ENCODE measurements around the gene HTATSF1. TPM values are rescaled to one million over a fixed set of nuclear protein-coding genes. Genes with fewer than 3 reads are reported as not detected.

Gene HTATSF1
- total and polyA plus RNA-seq, 10 of the 15 experiments (the other 5 are each of a cell fraction or from before 2014, with no cell fraction given) = 1.9 to 59.8 (median 28.3) TPM

DNA sequence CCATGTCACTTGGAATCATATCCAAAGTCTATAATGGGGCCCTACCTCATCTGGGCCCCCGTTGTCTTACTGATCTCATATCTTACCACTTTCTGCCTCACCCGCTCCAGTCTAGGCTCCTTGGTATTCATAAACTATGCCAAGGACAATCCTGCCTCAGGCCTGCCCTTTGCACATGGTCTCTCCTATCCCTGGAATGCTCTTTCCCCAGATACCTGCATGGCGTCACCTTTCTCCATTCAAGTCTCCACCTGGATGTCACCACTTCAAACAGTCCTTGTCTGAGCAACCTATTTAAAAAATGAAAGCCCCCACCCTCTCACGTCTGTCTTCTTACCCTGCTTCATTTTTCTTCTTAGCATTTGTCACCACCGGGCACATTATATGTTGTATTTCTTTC is 42.8 kb downstream of the HTATSF1 start:
- Histone ChIP-seq H3K79me2 (ENCODE audit: control insufficient read depth, insufficient read depth, low read length) (no peaks in the 10 kb centered on the region), H2AFZ (ENCODE audit: control insufficient read depth, low read depth, low read length) (no peak overlapping the region), H3K27me3 (replicated peaks in 1 of 2; ENCODE audit: control insufficient read depth in 2 of 2, insufficient read depth in 2 of 2, low read length in 1 of 2) (no peaks in the 10 kb centered on the region; a peak in 1 of 4 replicates), H4K20me1 (ENCODE audit: control insufficient read depth, insufficient read depth) (no peaks in the 10 kb centered on the region), H3K27ac (ENCODE audit: control insufficient read depth, insufficient read depth) (no peak overlapping the region), H3K36me3 (ENCODE audit: control insufficient read depth in 2 of 2, insufficient read depth in 2 of 2, low read length in 1 of 2) (no peaks in the 10 kb centered on the region), H3K4me3 (no peak overlapping the region), H3K4me2 (ENCODE audit: control insufficient read depth, insufficient read depth) (no peak overlapping the region), H3K9me3 (replicated peaks; ENCODE audit: control insufficient read depth, insufficient read depth, low read length) (no peaks in the 10 kb centered on the region), H3K9ac (ENCODE audit: control insufficient read depth, insufficient read depth, low read length) (no peak overlapping the region), H3K4me1 (ENCODE audit: control insufficient read depth, insufficient read depth, low read length) (no peaks in the 10 kb centered on the region)
- in situ Hi-C loops (cut with MboI) = no loop called here
- ChIA-PET RAD21 (ENCODE audit: unreplicated experiment) (no interaction called here), CTCF (no interaction called here), POLR2A (no interaction called here), SMC1A (ENCODE audit: uncharacterized antibody, unreplicated experiment) (no interaction called here)
- intact Hi-C loops (cut with micrococcal nuclease; ENCODE audit: unreplicated experiment) = no loop called here
- no peak for FAIRE-seq
- no peak for DNase-seq (ENCODE audit: low read depth, low spot score)
- WGBS (ENCODE audit: insufficient coverage, insufficient replicate concordance, low lambda C conversion rate, missing lambda C conversion rate) = 43% methylated on average over 5 of the region's 5 CpGs
- no peak for ATAC-seq
- BruUV-seq (replicated peaks) = no TSS peak
- TF ChIP-seq HCFC1 (IDR thresholded peaks at IDR 0.05; ENCODE audit: low read length) = no peak
- TF ChIP-seq KDM1A (IDR thresholded peaks at IDR 0.05; ENCODE audit: borderline replicate concordance) = no peak
- no peak for TF ChIP-seq HDGF (IDR thresholded peaks at IDR 0.05)
- no peak for TF ChIP-seq ZZZ3 (IDR thresholded peaks at IDR 0.05; ENCODE audit: control insufficient read depth, insufficient read length, low read depth)
- TF ChIP-seq TCF12 (IDR thresholded peaks at IDR 0.05; ENCODE audit: low read depth, low read length) = no peak
- no peak for TF ChIP-seq CBX3 (IDR thresholded peaks at IDR 0.05; ENCODE audit: borderline replicate concordance, low read depth)
- no peak for TF ChIP-seq ZNF274 (IDR thresholded peaks at IDR 0.05; ENCODE audit: insufficient read depth, insufficient read length)
- no peak for TF ChIP-seq NFIC (IDR thresholded peaks at IDR 0.05; ENCODE audit: low read depth, low read length)
- no peak for TF ChIP-seq SREBF2 (IDR thresholded peaks at IDR 0.05; ENCODE audit: low read length)
- TF ChIP-seq, protein P1, sequence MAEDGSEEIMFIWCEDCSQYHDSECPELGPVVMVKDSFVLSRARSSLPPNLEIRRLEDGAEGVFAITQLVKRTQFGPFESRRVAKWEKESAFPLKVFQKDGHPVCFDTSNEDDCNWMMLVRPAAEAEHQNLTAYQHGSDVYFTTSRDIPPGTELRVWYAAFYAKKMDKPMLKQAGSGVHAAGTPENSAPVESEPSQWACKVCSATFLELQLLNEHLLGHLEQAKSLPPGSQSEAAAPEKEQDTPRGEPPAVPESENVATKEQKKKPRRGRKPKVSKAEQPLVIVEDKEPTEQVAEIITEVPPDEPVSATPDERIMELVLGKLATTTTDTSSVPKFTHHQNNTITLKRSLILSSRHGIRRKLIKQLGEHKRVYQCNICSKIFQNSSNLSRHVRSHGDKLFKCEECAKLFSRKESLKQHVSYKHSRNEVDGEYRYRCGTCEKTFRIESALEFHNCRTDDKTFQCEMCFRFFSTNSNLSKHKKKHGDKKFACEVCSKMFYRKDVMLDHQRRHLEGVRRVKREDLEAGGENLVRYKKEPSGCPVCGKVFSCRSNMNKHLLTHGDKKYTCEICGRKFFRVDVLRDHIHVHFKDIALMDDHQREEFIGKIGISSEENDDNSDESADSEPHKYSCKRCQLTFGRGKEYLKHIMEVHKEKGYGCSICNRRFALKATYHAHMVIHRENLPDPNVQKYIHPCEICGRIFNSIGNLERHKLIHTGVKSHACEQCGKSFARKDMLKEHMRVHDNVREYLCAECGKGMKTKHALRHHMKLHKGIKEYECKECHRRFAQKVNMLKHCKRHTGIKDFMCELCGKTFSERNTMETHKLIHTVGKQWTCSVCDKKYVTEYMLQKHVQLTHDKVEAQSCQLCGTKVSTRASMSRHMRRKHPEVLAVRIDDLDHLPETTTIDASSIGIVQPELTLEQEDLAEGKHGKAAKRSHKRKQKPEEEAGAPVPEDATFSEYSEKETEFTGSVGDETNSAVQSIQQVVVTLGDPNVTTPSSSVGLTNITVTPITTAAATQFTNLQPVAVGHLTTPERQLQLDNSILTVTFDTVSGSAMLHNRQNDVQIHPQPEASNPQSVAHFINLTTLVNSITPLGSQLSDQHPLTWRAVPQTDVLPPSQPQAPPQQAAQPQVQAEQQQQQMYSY (CRISPR knock-in tag; IDR thresholded peaks at IDR 0.05) = no peak
- TF ChIP-seq EGR1 (IDR thresholded peaks at IDR 0.05; ENCODE audit: borderline replicate concordance in 1 of 2, low read depth in 2 of 2, low read length in 2 of 2) = no peak
- TF ChIP-seq, protein P2, sequence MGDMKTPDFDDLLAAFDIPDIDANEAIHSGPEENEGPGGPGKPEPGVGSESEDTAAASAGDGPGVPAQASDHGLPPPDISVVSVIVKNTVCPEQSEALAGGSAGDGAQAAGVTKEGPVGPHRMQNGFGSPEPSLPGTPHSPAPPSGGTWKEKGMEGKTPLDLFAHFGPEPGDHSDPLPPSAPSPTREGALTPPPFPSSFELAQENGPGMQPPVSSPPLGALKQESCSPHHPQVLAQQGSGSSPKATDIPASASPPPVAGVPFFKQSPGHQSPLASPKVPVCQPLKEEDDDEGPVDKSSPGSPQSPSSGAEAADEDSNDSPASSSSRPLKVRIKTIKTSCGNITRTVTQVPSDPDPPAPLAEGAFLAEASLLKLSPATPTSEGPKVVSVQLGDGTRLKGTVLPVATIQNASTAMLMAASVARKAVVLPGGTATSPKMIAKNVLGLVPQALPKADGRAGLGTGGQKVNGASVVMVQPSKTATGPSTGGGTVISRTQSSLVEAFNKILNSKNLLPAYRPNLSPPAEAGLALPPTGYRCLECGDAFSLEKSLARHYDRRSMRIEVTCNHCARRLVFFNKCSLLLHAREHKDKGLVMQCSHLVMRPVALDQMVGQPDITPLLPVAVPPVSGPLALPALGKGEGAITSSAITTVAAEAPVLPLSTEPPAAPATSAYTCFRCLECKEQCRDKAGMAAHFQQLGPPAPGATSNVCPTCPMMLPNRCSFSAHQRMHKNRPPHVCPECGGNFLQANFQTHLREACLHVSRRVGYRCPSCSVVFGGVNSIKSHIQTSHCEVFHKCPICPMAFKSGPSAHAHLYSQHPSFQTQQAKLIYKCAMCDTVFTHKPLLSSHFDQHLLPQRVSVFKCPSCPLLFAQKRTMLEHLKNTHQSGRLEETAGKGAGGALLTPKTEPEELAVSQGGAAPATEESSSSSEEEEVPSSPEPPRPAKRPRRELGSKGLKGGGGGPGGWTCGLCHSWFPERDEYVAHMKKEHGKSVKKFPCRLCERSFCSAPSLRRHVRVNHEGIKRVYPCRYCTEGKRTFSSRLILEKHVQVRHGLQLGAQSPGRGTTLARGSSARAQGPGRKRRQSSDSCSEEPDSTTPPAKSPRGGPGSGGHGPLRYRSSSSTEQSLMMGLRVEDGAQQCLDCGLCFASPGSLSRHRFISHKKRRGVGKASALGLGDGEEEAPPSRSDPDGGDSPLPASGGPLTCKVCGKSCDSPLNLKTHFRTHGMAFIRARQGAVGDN (IDR thresholded peaks at IDR 0.05) = no peak
- TF ChIP-seq SREBF1 (IDR thresholded peaks at IDR 0.05; ENCODE audit: low read length) = no peak
- no peak for TF ChIP-seq JUNB (IDR thresholded peaks at IDR 0.05)
- no peak for TF ChIP-seq WRNIP1 (IDR thresholded peaks at IDR 0.05; ENCODE audit: borderline replicate concordance, low read depth, low read length)

Measured in GM12878 (cell line).